AG08395 (cell line): ENCODE measurements around the gene NPAS2.

ENCODE experiments used
- DNase-seq: peaks from one replicate; pipeline ENCODE4 v3.0.0; 2012; ENCODE audit warnings: mixed read lengths, low spot score

NPAS2 gene

DNA sequence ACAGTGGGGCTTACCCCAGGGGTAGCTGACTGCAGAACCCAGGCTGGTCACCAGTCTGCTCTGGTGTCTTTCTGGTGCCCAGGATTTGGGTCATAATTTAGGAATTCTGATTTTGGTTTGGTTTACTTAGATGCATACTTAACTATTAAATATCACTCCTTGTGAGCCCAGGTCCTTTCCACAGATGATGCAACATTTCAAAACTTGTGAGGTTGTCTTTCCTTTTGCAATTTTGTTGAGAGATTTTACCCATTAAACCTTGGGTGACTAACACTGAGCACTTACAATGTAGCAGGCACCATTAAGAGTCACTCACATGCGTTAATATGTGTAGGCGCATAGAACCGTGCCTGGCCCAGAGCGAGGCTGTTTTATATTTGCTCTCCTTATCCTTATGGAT lies 120.3 kb downstream of the NPAS2 start:
- no peak for DNase-seq

DNA sequence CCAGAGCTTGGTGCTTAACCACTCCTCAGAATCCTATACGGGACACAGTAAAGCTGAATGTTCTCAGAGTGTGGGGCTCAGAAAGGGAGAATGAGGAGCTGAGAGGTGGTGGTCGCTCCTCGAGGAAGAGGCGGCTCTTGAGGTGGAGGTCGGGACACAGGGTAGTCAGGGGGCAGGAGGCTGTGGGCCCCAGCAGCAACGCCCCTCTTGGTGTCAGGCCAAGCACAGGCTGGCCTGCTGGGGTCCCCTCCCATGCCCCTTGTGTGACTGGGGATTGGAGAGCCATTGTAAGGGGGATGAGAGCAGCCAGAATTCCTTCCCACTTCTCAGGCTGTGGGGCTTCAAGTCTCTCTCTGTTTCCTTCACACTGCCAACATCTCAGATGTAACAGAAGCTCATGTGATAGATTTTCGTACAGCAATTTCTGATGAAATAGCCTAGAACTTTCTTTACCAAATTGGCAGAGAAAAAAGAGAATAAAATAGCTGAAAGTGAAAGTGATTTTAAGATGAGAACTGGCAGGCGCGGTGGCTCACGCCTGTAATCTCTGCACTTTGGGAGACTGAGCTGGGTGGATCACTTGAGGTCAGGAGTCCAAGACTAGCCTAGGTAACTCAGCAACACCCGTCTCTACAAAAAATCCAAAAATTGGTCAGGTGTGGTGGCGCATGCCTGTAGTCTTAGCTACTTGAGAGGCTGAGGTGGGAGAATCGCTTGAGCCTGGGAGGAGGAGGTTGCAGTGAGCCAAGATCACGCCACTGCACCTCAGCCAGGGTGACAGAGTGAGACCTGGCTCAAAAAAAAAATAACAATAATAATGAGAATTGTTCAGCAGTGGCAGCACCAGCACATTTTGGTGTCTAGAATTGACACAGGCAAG lies 121.1 kb downstream of the NPAS2 start:
- DNase-seq, result no peak

DNA sequence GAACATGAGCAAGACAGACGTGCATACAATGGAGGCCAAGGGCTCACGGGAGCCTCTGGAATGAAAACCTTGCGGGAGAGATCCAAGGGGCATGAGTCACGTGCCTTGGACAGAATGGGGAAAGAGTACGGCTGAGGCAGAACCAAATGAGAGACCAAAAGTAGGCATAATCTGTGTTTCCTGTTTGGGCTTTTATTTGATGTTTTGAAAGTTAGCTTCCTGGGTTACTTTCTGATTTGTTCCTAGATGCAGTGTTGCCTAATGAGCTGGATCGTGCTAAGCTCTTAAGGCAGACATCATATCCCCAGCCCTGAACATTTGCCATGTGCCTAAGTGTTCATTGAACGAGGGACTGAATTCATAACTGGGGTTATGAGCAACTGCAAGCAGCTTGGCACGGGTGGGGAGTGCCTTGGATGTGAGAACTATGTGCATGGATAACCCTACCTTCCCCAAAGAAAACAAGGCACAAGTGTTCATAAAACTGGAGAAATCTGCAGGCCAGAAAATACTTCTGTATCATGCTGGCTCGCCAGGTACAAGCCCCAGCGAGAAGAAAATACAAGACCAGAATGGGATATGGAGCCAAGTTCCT lies 121.8 kb downstream of the NPAS2 start:
- DNase-seq, result peak; percentile 23

DNA sequence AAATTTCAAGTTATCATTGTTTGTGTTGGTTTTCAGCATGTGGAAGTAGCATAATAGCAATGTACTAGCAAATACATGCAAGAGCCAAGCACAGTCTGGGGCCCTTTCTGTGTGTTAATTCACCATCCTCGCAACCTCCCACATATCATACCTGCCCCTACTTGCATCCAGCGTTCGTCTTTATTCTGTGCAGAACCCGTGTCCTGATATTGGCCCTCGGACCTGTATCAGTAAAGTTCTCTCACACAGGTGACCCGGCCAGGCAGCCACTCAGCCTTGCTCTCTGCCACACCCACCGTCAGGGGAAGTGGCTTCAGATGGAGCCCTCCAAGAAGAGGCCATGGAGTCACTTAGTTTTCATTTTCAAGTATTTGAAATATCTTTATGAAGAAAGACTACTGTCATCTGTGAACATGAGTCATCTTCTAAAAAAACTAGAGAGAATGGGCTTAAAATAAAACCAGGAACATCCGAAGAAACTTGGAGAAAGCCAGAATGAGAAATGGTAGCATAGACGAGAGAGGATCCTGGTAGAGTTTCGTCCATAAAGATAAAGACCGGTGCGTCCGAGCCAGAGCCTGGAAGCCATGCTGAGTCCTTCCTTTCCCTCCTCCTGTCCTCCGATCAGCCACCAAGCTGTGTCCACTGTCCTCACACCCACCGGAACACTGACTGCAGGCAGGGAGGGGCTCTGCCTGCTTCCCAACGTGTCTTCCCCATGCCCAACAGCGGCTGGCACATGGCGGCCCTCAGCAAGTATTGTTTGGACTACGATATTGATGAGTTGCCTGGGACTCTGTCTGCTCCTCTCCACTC lies 124.9 kb downstream of the NPAS2 start:
- peak; percentile 17 for DNase-seq

DNA sequence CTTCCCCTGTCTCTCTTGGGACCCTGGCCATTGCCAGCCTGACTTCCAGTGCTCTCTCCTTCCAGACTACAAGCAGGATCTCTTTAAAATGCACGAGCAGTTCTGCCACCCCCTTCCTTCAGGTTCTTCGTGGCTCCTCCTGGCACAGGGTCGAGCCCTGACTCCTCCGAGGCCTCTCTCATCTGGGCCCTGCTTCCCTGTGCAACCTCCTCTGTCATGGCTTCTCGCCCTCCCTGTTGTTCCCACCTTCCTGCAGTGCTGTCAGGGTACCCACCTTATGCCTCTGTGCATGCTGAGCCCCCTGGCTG lies 125.4 kb downstream of the NPAS2 start:
- no peak for DNase-seq

DNA sequence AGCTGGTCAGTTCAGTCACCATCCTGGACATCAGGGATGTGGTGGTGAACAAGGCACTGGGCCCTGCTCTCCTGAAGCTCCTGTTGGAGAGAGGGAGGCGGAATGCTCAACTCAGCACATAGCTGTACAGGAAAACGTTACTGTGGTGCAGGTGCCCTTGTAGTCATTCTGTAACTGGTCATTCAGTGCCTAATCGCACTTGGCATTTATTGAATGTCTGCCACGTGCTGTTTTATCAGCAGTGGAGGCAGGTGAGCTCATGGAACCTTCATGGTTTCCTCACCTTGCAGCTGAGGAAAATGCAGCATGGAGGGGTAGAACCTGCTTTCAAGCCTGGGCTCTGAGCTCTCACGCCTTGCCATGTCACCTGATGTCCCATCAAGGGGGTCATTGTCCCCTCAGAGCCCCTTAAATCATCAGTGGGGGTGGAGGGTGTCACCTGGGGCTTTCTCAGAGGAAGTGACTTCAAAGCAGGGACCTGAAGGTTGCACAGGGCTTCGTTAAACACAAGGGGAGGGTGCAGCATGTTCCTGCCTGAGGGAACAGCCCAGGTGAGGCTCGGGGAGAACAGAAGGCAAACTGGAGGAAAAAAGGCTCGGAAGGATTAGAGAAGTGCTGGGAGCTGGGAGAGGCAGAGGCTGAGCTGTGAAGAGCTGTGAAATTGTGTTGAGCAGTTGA lies 126.1 kb downstream of the NPAS2 start:
- DNase-seq, result no peak

DNA sequence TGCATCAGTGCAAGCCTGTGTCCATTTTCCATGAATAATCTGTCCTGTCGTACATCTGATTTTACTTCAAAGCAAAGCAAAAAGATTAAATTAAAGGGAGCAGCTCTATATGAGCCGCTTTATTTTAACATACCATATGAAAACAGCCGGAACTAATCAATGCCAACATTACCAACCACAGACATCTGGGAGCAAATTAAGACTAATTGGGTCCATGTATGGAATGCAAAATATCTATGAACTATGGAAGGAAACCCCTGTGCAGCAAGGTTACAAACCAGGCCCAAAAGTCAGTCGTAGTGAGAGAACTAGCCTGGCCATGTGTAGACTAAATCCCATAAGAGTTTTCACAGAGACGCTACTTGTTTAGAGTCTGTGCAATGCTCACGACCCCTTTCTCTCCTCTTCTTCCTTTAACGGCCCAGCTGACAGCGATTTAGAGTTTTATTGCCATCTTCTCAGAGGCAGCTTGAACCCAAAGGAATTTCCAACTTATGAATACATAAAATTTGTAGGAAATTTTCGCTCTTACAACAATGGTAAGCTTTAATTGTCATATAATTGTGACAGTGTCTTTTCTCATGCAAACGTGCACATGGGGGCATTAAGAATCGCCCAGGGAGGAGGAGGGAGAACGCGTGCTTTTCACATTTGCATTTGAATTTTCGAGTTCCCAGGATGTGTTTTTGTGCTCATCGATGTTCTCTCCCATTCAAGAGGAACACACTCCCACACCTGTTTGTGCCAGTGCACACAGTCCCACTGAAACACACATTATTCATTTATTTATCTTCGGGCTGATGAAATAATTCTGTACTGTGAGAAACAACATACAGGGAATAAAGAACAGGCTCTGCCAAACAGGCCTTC lies 129.2 kb downstream of the NPAS2 start:
- DNase-seq, result no peak

DNA sequence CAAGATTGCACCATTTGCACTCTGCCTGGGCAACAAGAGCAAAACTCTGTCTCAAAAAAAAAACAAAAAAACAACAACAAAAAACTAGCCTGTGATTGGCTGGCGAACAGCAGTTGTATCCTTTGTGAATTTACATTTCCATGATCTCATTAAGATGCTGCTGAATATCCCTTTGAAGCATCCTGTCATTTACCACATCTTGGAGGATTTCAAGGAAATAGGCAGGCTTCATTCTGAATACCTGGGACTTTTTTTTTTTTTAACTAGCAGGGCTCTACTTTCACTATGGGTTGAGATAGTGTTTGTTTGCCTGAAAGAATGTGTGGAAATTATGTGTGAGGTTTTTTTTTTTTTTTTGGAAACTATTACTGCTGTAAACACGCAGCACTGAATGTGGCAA lies 132.6 kb downstream of the NPAS2 start:
- no peak for DNase-seq

DNA sequence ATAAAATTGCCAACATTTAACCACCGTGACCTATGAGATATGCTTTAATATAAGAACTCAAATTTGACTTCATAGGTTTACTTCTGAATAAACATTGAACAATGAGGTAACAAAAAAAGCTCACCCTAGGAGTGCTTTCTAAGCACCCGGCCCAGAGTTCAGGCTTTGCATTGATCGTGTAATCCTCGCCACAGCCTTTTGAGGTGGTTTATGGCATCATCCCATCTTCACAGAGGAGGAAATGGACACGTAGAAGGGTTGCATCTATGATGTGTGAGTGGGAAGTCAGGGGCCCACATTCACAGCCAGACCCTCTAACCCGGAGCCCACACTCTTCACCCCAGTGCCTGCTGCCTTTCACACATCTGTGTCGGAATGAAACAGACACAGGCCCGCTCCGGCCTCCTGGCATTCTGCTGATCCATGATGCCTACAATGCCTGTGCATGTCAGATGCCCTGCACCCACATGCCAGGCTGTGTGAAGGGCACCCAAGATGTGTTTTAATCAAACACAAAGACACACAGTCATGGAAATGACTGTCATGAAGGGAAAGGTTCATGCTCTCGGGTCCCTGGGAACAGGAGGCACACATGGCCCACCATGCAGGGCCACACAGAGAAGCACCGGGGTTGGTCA lies 133.6 kb downstream of the NPAS2 start:
- no peak for DNase-seq

DNA sequence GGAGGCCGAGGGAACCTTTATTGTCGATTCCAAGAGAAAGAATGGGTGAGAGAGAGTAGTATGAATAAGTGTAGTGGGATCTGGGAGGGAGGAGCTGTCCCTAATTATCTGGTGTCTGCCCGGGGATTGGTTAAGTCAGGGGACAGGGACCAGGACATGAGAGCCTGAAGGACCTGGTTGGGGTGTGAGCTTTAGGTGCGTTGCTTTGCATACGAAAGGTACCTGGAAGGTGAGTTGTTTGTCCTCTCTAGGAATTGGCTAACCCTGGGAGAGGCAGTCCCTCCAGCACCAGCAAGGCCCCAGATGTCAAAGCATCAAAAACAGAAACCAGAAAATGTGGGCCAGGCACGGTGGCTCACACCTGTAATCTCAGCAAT lies 134.1 kb downstream of the NPAS2 start:
- no peak for DNase-seq

DNA sequence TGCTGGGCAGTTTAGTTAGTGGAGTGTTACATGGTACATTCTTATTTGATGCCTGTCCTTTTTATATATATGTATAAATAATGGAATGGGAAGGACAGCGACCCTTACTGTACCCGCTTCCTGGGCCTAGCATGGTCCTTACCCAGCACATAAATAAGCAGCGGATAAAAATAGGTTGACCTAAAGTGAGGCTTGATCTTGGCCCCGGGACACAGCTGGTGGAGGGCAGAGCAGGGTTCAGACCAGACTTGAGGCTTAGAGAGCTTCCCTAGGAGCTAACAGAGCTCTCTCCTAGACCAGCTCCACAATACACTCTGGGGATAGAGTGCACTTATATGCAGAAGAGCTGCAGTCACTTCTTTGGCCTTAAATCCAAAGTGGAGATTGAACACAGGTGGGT lies 135.3 kb downstream of the NPAS2 start:
- no peak for DNase-seq

DNA sequence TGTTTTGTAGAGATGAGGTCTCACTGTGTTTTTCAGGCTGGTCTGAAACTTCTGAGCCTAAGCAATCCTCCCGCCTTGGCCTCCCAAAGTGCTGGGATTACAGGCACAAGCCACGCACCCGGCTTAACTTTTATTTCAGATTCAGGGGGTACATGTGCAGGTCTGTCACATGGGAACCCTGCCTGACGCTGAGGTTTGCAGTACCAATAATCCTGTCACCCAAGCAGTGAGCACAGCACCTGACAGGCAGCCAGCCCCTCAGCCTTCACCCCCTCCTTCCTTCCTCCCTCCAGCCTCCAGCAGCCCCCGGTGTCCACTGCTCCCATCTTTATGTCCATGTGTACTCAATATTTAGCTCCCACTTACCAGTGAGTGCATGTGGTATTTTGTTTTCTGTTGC lies 136.1 kb downstream of the NPAS2 start:
- no peak for DNase-seq

DNA sequence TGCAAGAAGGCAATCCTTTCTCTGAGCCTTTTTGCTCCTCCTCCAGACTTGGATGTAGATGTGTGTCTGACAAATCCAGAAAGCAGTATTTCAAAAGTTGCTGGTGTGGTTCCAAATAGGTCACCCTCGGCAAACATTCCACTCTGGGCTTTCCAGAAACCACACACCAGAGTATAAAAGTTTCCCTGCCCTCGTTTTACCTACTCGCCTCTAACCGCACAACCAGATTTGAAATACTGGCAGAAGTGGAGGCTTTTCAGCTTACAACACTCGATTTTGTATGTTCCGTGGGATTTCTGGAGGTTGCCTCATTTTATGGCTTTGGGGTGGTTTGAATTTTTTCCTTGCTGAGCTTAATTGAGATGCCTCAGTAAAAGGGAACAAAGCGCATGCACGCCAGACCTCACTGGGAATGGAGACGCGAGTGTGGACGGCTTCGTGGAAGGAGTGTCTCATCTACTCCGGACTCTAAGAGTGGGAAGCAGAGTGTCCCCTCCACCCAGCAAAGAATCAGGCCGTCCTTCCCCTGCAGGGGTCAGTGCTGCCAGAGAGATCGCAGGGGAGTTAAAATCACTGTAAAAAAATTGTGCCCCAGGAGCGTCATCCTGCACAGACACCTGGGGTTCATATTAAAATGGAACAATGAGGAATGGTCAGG lies 138.2 kb downstream of the NPAS2 start:
- peak; percentile 94 for DNase-seq

DNA sequence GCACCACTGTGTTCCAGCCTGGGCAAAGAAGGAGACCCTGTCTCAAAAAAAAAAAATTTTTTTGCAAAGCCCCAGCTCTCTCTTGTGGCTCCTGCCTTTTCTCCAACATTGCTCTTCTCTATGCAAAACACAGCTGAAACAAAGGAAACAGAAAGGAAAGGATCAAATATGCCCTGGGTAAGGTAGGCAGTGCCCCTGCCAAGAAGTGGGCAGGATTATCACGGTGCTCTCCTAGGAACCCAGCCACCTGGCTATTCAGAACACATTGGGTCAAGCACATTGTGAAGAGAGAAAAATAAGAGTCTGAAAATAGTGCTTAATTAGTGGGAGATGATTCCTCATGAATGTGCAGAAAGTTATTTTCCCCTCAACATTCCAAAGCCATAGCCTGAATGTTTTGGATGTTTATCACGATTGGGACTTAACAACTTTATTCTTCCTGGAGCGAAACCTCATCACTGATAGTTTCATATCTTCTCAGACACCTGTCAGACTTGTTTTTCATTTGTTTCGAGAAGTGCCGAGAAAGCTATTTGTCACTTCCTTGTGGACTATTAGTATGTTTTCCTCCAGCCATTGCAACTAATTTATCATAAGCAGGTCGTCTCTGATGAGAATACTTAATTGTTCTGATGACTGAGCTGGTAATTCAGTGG lies 139.4 kb downstream of the NPAS2 start:
- peak; percentile 61 for DNase-seq

DNA sequence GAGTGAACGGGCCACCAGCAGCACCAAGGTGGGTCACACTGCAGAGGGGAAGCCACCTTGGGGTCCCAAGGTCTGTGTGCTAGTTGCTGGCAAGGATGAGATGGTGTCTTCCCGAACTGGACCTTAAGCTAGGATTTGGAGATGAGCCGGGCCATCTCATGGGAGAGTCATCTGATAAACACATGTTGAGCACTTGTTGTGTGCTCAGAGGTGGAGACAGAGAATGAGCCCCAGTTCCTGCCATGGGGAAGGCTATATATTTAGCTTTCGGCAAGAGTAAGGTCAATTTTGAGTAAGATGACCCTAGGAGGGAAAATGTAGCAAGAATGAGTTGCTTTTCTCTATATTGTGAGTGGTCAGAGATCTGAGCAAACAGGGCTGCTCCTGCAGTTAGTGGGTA lies 140.7 kb downstream of the NPAS2 start:
- no peak for DNase-seq

DNA sequence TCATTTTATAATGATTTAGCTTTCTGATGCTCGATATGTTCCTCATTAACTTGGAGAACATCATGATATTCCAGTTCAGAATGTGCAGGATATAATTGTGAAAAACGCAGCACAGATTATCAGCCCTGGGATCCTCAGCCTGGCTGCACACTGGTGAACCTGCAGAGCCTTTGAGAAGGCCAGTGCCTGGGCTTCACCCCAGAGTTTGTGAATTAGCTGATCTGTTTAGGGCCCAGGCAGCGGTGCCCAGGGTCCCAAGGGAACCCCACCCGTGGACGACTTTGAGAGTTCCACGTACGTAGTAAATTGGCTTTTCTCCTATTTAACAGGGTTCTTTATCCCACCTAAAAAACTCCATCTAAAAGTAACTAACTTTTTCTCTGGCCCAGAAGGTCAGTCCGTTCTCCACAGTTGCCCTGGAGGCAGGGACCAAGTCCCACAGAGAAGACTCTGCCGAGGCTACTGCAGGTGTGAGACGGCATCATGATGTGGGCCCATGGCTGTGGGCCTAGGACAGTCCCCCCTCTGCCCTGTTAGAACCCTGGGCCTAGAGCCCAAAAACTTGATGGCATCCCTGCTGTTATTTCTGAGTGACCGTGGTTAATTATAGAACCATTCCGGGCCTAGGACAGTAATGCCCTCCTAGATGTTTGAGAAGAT lies 142.6 kb downstream of the NPAS2 start:
- DNase-seq, result no peak

DNA sequence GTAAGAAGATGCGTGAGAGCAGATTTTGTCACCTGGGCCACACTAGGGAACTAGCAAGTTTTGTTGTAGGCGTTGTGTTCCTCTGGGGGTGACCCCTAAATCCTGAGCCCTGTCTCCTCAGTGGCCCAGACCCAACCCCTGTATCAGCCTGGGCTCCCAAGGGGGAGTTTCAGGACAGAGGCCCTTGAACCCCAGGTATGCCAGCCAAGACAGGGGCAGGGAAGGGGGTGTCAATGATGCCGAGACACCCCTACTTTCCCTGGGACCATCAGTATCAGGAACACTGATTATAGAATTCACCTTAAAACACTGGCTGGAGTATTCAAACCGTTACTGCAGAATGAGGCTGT lies 143.1 kb downstream of the NPAS2 start:
- no peak for DNase-seq

DNA sequence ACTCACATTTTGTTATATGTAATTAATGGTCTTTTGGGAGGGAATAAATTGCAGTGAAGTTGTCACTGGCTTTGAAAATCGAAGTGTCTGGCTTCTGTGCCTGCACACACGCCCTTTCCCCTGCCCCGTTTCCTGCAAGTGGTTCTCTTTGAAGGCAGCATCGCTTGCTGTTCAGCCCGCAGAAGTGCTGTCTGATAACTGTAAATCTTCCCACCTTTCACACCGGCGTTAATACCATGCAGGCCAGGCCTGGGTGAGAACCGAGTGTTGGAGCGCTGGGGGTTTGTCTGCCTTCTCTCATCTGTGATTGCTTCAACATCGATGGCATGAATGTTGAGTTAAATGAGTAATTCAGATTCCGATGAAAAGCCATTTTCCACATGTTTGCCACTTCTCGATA lies 144.3 kb downstream of the NPAS2 start:
- no peak for DNase-seq

DNA sequence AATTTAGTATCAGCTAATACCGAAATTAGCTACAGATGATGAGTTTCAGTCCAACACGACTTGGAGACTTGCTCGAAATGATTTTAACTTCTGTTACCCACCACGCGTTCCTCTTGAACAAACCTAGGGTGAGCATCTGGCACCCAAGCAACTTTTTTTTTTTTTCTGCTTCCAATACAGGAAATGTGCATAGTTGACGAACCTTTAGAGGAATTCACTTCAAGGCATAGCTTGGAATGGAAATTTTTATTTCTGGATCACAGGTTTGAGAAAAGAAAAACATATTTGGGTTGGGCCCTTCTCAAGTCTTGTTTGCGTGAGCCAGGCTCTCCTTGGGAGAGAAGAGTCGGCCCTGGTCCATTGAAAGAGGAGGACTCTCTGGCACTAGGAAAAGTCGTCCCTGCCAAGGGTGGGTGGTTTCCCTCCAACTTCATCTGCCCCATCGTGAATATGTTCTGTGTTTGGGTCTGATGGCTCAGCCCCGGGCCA lies 144.8 kb downstream of the NPAS2 start:
- no peak for DNase-seq
